COLO668 (cell line): ENCODE data around the gene CATSPER3.

Source experiments
- DNase-seq: peaks from one replicate; lab custom pipeline; 2025; ENCODE audit not compliant: unreplicated experiment; lab: John Stamatoyannopoulos, UW

The CATSPER3 gene

DNA sequence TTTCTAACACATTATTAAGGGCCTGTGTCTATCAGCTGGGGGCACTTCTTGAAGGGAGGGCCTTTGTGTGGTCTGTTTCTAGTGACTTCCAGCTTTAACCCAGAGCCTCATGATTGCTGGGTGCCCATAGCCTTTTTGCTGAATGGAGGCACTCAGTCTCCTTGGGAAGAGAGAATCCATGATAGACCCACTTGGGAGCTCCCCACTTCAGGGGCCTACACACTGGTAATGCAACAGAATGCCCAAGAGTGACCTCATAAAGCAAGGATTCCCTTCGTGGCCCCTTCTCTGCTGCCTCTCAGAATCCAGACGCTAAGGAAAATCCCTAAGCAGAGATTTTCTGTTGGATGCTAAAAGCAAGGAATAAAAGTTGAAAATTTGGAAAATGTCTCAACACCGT, at the start of gene CATSPER3:
Gene CATSPER3, plus strand, starts transcription at position 301 of the 400 bp plus-strand sequence. Its CDS starts 85 bp downstream, at position 386.
- no peak for DNase-seq

DNA sequence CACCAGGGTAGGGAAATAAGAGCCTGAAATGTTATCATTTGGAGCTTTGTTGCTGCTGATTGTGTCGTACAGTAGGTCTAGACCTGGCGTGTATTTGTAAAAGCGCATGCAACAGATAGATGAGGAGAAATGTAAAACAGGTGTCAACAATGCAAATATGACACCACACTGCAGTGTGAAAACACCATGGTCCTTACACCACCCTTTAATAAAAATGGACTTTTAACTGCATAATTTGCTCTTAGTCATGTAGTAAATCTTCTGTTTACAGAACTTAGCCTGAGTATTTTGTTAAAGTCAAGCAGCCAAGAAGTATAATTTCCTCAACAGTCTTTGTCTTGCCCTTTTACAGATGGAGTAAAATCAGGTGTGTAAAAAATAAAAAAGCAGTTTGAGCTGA, 48.8 kb upstream of the CATSPER3 start:
- no peak for DNase-seq

DNA sequence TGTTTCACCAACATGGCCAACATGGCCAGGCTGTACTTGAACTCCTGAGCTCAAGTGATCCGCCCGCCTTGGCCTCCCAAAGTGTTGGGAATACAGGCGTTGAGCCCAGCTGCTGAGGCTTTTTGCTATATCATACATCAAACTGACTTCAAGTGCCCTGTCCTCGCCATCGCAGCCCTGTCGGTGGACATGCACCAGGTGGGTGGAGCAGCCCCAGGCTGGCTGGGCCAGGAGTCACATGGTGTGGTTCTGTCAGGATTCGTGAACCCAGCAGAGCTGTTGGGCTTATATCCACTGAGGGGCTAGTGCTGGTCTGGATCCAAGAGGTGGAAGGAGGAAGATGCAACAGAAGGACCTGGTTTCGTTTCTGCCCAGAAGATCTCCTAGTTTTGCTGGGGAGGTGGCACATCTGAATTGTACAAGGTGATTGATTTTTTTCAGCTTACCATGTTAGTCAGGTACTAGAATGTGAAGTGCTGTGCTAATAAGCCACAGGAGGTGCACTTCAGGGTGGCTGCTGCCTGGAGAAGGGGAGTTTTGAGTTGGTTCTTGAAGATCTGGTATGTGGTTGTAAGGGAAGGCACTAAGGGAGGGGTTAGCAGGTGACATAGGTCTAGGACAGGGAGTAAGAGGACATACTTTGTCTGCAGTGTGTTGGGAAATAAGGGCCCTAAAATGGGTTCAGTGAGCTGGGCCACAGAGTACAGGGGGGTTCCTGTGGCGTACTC, 46.7 kb upstream of the CATSPER3 start:
- no peak for DNase-seq

DNA sequence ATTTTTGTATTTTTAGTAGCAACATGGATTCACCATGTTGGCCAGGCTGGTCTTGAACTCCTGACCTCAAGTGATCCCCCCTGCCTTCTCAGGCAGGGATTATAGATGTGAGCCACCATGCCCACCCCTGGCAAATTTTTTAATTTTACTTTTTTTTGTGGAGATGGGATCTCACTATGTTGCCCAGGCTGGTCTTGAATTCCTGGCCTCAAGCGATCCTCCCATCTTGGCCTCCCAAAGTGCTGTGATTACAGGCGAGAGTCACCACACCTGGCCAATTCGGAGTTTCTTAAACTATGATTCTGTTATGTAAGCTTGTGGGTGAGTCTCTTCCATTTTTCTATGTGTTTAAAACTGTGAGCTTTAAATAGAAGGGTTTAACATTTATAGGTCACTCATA, 35.2 kb upstream of the CATSPER3 start:
- DNase-seq, result no peak

DNA sequence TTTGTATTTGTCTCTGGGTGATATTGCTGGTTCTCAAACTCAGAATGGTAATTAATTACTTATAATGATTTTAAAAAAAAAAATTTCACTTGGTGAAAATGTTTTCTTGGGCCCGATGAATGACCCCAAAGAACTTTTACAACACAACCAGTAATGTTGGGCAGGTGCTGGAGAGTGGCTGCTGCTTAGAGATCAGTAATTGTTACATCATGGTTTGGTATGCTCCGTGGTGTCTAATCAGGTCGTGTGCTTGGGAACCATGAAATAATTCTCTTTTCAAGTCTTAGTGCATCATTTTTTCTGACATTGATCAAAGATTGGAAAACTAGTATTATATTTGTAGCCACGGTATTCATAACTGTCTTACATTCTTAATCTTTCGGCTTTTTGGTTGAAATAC, 33.5 kb upstream of the CATSPER3 start:
- DNase-seq, result no peak

DNA sequence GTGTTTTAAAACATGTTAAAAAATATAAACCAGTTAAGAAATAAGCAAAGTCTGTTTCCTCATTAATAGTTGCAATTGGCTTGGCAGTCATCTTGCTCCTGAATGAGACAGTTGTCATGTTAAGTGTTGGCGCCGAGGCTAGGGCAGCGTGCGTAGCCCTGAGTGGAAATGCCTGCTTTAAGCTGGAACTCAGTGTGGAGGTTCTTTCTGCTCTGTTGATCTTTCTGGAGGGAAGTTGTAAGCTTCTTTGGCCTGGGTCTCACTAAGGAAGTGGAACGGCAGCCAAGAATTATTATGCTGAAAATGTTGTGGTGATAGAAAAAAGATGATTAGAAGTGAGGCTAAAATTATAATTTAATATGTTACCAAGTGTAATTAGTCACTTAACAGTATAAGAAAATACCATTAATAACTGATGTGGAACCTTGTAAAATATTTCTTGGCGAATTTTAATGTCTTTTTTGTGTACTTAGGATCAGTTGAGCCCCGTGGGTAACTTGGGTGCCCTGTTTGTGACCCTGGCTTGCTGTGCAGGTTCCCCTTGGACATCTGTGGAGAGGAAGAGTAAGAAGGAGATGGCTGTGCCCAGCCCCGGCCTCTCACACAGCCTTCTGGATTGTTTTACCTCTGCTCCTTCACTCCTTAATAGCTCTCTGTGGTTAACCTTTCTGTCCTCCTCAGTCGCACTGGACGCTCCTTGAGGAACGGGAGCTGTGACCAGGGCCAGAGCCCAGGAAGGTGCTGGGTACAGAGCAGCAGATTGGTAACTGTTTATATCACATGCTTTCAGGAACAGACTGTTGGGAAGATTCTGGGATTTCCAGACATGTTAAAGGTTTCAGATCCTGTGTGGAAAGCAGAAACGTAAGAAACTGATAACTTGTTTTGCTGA, 31.8 kb upstream of the CATSPER3 start:
- no peak for DNase-seq

DNA sequence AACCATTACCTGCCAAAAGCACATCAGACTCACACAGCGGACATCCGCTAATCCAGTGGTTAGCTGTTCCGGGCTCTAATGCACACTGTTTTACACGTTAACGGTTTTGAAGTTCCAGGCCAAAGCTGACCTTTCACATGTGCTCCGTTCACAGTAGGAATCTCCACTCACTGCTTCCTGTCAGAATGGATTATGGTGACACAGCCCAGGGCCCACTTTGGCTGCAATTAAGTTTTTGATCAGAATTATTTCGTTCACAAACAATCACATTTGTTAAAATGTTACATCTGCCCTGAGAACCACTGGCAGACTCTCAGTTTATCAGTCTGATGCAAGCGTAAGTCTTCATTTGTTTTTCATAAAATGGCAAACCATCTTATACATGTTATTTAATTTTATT, 30.2 kb upstream of the CATSPER3 start:
- DNase-seq, result no peak

DNA sequence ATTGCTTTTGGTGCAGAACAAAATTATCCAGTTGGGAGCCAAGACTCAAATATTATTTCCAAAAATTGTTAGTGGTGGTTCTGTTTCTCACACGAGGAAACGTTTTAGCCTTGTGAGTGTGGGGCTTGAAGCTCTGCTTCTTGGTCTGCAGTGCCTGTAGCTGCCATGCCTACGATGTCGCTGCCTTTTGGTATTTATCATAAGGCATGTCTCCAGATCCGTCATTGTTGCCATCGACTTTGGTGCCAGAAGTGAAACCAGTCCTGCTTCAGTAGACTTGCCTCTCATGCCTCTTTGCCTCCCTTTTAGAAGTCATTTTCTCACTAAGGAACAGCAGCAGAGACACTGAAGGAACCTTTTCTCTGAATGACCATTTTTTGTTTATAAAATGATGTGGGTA, 29.7 kb upstream of the CATSPER3 start:
- DNase-seq, result no peak

DNA sequence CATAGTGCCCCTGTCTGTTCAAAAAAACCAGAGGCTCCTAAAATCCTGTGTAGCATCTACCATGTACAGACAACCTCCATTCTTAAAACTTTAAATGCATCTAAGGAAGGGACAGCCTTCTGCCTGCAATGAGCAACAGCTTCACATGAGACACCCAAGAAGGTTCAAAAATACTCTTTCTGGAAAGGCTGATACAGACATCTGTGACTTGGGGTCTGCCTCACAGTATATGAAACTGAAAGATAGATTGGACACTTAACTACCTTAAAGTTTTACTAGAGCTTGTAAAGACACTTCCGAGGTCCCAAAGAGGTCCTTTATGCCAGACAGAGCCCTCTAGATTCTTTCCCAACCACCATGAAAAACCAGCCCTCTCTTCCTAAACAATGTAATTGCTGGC, 28.2 kb upstream of the CATSPER3 start:
- no peak for DNase-seq

DNA sequence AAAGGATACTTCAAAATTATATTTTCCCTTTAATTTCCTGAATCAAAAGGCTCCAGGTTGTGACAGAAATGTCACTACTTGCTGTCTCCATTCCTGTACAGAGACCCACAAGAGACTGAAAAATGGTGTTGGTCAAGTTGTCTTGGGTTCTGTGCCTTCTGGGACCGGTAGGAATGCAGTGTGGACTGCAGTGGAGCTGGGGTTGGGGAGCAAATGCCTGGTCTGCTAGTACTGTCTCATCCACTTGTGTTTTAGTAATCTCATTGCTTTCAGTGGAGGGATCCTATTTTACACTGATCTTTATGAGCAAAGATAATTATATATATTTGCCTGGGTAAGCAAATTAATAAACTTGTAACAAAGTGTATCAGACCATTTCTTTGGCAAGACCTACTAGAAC, 24.2 kb upstream of the CATSPER3 start:
- no peak for DNase-seq

DNA sequence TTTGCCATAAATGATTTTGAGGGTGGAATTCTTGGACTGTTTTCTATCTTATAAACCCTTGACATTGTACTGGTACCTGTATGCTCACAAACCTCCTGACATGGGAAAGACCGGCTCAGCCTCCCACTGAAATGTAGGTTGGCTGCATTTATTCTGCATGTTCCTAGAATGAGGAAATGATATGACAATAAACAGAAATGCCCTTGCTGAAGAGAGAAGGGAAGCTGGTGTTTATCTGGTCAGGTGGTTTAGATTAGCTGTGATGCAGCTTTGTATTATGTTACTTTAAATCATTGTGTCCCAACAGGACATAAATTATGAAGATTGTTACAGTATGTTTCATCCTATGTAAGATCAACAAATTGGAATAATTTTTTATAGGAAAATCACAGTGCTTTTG, 23.1 kb upstream of the CATSPER3 start:
- DNase-seq, result no peak

DNA sequence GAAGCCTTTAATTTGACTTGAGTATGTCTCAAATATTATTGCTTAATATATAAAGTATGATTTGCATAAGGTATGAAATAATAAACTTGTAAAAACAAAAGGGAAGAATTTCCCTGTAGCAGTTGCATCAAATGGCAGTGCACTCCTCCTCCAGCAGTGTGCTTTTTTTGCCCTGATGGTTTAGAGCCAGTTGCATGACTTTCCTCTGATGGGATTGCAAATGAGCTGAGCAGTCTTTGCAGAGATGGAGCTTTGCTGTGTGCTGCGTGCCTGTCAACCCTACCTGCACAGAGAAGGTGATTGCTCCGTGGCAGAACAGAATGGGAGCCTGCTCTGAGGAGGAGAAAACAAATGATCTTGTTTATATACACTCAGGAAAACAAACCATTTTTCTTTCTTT, 22.7 kb upstream of the CATSPER3 start:
- DNase-seq, result no peak

DNA sequence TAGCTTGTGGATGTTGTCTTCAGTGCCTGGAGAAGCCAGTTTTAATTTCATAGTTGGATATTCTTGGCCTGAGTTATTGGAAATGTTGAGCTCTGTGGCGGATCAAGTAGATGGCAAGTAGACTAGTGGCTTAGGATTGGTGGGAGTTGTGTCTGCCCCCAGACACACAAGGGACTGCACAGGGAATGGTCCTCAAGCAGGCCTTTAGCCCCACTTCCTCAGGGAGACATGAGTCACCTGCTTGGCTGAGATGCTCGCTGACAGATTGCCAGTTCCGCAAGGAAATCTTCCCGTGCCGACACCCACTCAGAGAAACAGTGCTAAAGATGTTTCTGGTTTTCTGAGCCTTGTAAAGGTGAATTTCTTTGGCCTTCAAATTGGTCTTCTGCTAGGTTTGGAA, 18.8 kb upstream of the CATSPER3 start:
- DNase-seq, result no peak

DNA sequence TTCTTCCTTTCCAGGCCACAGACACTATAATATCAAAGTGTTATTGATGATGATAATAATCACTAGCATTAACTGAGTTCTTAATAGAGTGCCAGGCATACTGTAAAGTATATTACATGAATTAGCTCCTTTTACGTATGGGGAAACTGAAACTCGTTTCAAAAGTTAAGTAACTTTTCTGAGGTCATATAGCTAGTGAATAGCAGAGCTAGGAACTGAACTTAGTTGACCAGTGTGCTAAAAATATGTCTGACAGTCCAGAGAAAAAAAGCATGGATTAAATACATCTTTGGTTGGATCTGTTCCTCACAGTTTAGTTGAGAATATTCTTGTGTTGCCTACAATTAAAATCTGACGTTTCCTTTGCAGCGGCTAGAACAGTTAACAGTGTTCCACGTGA, 18.4 kb upstream of the CATSPER3 start:
- DNase-seq, result no peak

DNA sequence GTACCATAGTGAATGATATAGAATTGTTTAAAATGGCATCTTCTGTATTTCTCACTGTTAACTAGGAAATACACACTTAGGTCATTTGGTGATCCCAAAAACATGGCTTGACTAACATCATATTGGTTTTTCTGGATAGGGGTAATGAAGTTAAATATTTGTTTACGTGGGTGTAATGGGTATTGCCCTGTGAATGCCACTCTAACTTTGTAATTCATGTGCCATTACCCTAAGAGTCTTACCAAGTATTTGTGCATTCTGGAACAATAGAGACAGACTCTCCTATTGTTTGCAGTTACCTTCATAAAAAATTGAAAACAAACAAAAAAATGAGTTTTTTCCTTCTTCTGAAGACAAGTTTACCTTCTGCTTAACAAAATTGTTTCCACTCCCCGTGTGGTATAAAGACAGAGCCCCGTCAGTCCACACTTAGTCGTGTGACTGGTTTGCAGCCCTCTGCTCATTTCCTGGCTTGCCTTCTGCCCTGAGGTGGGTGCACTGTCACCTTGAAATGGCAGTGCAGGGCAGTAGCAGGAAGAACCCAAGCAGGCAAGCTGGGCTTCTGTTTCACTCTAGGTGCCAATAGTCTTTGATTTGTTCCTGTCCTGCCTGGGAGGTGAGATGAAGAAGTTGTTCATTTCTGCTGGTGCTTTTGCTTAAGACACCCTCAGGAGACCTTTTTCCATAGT, 9.6 kb upstream of the CATSPER3 start:
- no peak for DNase-seq

DNA sequence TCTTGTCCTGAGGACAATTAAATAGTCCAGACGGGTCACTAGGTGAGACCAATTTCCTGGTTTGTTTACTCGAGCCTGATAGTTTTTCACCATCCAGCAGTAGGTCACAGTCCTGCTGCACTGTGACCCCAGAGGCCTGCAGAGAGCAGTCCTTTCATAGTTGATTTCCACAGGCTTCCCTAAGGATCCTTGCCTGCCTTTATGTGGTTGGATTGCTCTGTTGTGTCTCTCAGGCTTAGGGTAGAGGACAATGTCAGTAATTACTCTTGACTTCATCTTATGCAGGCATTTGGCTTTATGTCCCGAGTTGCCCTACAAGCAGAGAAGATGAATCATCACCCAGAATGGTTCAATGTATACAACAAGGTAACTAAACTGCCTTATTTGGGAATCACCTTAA, 9.0 kb upstream of the CATSPER3 start:
- no peak for DNase-seq

DNA sequence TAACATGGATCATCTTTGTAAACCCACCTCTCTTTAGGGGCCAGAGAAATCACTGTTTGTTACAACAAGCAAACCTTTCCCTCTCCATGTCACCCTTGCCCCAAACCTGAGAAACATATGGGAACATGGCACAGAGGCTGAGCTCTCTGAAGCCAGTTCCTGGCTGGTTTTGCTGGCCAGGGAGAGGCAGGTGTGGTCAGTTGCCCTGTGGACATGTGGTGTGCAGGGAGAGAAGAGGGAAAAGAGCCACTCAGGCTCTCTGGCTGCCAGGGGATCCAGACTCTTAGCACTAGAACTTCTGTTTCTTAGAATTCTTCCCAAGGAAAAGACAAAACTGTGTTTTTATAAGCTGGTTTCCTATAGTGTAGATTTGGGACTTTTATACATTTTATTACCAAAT, 4.6 kb upstream of the CATSPER3 start:
- no peak for DNase-seq

DNA sequence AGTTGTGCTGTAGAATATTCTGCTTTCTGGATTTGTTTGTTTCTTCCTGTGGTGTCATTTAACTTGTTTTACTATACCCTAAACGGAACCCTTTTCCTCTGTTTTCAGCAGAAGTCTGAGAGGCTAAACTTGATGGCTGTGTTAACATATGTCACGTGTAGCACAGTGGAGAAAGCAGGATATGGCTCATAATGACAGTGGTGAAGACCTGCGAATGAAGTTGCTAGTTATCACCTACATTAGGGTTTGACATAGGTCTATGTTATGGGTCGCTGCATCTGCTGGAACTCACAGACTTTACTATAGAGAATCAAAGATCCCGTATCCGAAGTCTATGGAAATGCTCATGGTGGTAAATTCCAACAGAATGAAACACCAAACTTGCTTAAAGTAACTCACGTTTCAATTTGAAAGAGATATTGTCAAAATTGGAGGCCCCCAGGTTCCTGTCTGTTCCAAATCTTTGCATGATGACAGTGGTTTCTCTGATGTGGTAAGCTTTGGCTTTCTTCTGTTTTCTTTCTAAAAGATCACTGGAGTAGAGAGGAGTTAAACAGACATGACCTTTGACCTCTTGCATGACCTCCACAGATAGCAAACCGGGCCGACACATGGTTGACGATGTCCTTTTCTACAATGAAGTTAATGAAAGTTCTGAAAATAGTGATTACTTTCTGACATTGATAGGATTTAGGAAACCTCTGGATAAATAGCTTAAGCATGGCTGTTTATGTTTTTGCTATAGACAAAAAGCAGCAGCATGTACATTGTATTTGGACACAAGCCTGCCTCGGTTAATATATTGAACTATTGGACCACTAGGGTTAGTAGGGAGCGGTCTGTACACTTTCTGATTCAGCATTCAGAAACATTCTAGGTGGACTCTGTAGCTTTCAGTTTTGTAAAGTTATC, 3.1 kb upstream of the CATSPER3 start:
- no peak for DNase-seq

DNA sequence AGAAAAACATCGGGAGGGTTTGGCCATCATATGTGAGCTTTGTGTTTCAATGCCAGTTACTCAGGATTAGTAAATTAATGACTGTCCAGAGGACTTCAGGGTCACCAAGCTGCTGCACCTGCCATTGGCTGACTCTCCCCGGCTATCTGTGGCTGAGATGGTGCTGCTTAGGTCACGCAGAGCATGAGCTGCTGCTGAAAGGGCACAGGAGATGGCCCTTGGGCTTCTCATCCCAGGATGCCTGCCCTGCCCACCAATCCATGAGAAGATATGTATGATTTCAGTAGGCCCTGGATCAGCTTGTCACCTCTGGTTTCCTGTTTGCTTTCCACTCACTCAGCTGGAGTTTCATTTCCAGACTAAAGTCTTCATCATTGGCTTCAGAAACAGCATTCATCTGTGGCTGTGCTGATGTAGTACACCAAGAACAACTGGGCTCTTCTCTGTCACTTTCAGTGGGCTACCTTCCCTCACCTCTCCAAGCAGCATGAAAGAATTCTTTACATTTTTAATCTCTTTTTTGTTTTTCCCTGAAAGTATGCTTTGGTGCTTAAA, 2.4 kb upstream of the CATSPER3 start:
- DNase-seq, result no peak

DNA sequence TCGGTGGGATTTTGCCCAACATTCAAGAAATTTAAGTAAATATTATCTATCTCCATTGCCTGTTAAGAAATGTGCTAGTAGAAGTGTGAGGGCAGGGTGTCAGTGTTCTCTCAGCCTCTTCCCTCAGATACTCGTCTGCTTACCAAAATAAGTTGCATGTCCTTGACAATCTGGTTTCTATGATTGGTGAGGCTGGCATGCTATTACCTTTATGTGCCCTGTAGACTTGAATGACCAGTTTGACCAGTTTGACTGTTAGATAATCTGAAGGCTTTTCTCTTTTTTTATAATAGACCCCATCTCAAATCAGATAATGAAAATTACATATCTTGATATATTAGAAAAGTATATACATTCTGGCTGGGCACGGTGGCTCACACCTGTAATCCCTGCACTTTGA, 348 bp downstream of the CATSPER3 start:
- no peak for DNase-seq

DNA sequence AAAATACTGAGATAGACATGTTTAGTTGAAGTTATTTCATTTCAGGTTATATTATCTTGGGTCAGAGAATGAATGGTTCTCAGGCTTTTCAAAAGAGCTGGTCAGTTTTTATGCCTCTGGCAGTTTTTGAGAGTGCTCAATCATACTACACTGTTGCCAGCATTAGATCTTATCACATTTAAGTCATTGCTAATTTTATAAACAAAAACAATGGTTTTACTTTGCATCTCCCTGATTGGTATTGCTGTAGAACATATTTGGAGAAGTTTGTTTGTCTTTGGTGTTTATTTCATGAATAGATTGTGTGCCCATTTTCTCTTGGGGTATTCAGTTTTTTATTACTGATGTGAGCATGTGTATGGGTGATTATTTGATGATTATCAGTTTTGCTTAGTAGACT, 1.5 kb downstream of the CATSPER3 start:
- no peak for DNase-seq
